ENCODE data around the gene TAAR8. TPM values are rescaled to one million over a fixed set of nuclear protein-coding genes. Genes with fewer than 3 reads are reported as not detected.

The TAAR8 gene
- total RNA-seq, 1 experiment from 2014 or later: not detected

GRCh38 chr6:132524646-132525045 lies 27.8 kb upstream of the TAAR8 start:
- Histone ChIP-seq H4K20me1 (ENCODE audit: insufficient read depth) (no peaks in the 10 kb centered on the region), H3F3A (ENCODE audit: insufficient read depth, low read depth) (no peaks in the 10 kb centered on the region), H3K4me1 (replicated peaks; ENCODE audit: insufficient read depth) (no peaks in the 10 kb centered on the region), H3K27me3 (ENCODE audit: insufficient read depth, low read depth) (no peaks in the 10 kb centered on the region), H3K4me3 (no peak overlapping the region), H3K27ac (no peak overlapping the region), H2AFZ (no peak overlapping the region), H3K9me2 (ENCODE audit: insufficient read depth) (0 out of 2 replicates have a peak, but pooled peaks cover 3% of the 10 kb centered on the region), H3K79me2 (ENCODE audit: low read depth) (no peaks in the 10 kb centered on the region), H3K9me3 (ENCODE audit: insufficient read depth, low read depth) (no peaks in the 10 kb centered on the region), H3K36me3 (ENCODE audit: low read depth) (no peaks in the 10 kb centered on the region), H3K4me2 (no peak overlapping the region)
- POLR2A ChIA-PET (ENCODE audit: unreplicated experiment): no interaction called here
- no TSS peak for BruUV-seq (replicated peaks)
- DNase-seq: no peak
- TF ChIP-seq EZH2 (IDR thresholded peaks at IDR 0.05; ENCODE audit: low read depth) (no peak), CTCF (conservative IDR thresholded peaks at IDR 0.05) (no peak)
- CTCF ChIA-PET: no interaction called here
- intact Hi-C loops (cut with micrococcal nuclease; ENCODE audit: unreplicated experiment): no loop called here

GRCh38 chr6:132525866-132526265 lies 26.6 kb upstream of the TAAR8 start:
- Histone ChIP-seq H3K79me2 (ENCODE audit: low read depth) (no peaks in the 10 kb centered on the region), H3K4me2 (no peak overlapping the region), H3K4me3 (no peak overlapping the region), H3K36me3 (ENCODE audit: low read depth) (no peaks in the 10 kb centered on the region), H3K9me3 (ENCODE audit: insufficient read depth, low read depth) (no peaks in the 10 kb centered on the region), H3K4me1 (replicated peaks; ENCODE audit: insufficient read depth) (no peaks in the 10 kb centered on the region), H3F3A (ENCODE audit: insufficient read depth, low read depth) (no peaks in the 10 kb centered on the region), H2AFZ (no peak overlapping the region), H4K20me1 (ENCODE audit: insufficient read depth) (no peaks in the 10 kb centered on the region), H3K27ac (no peak overlapping the region), H3K9me2 (ENCODE audit: insufficient read depth) (0 out of 2 replicates have a peak, but pooled peaks cover 3% of the 10 kb centered on the region), H3K27me3 (ENCODE audit: insufficient read depth, low read depth) (no peaks in the 10 kb centered on the region)
- ChIA-PET POLR2A (ENCODE audit: unreplicated experiment) (no interaction called here), CTCF (no interaction called here)
- TF ChIP-seq EZH2 (IDR thresholded peaks at IDR 0.05; ENCODE audit: low read depth) (no peak), CTCF (conservative IDR thresholded peaks at IDR 0.05) (no peak)
- no peak for DNase-seq
- no TSS peak for BruUV-seq (replicated peaks)
- intact Hi-C loops (cut with micrococcal nuclease; ENCODE audit: unreplicated experiment): no loop called here

GRCh38 chr6:132526461-132526860 lies 26.0 kb upstream of the TAAR8 start:
- H3K4me3 ChIP-seq: no peak overlapping the region
- H4K20me1 ChIP-seq (ENCODE audit: insufficient read depth): no peaks in the 10 kb centered on the region
- intact Hi-C loops (cut with micrococcal nuclease; ENCODE audit: unreplicated experiment): no loop called here
- no peaks in the 10 kb centered on the region for H3K27me3 ChIP-seq (ENCODE audit: insufficient read depth, low read depth)
- H3K9me3 ChIP-seq (ENCODE audit: insufficient read depth, low read depth): no peaks in the 10 kb centered on the region
- H3K4me1 ChIP-seq (replicated peaks; ENCODE audit: insufficient read depth): no peaks in the 10 kb centered on the region
- H3K9me2 ChIP-seq (ENCODE audit: insufficient read depth): 0 out of 2 replicates have a peak, but pooled peaks cover 3% of the 10 kb centered on the region
- no peak overlapping the region for H3K4me2 ChIP-seq
- no TSS peak for BruUV-seq (replicated peaks)
- DNase-seq: no peak
- TF ChIP-seq EZH2 (IDR thresholded peaks at IDR 0.05; ENCODE audit: low read depth) (no peak), CTCF (conservative IDR thresholded peaks at IDR 0.05) (no peak)
- CTCF ChIA-PET: interaction anchor here (0.7 to 1.0 kb wide), 2 partner anchors 187 to 1442 kb away, joined by 3 read pairs; no protein-coding TSS in a partner anchor
- H3K36me3 ChIP-seq (ENCODE audit: low read depth): no peaks in the 10 kb centered on the region
- H3K27ac ChIP-seq: no peak overlapping the region
- 0 out of 2 replicates have a peak overlapping the region, but pooled peaks have one; percentile 6 for H2AFZ ChIP-seq
- POLR2A ChIA-PET (ENCODE audit: unreplicated experiment): no interaction called here
- H3F3A ChIP-seq (ENCODE audit: insufficient read depth, low read depth): no peaks in the 10 kb centered on the region
- no peaks in the 10 kb centered on the region for H3K79me2 ChIP-seq (ENCODE audit: low read depth)
